Ovary (tissue), 3 donors: ENCODE results near the gene SOX18.

Experiments
- EP300 ChIP-seq: sonication (generic); formaldehyde crosslinking; IDR thresholded peaks from one replicate; pipeline ENCODE4 v1.6.1; 2017; ENCODE audit warnings: antibody characterized with exemption
- POLR2A ChIP-seq: fragments of 450-650 bp; IDR thresholded peaks from one replicate; pipeline ENCODE4 v1.6.1; 2017; ENCODE audit warnings: antibody characterized with exemption, mild to moderate bottlenecking, moderate library complexity
- TF ChIP-seq, protein P1 (sequence below), 3 donors: fragments of 450-650 bp in 2 of 3; fragments of 200-600 bp in 1 of 3; IDR thresholded peaks; one replicate each; pipeline versions ENCODE4 v1.5.1 to v1.8.0; 2016 to 2022; ENCODE audit warnings: antibody characterized with exemption in 3 of 3, mild to moderate bottlenecking in 1 of 3
- donor health status: DM: no; HTN: no; CAD: no.

DNA sequence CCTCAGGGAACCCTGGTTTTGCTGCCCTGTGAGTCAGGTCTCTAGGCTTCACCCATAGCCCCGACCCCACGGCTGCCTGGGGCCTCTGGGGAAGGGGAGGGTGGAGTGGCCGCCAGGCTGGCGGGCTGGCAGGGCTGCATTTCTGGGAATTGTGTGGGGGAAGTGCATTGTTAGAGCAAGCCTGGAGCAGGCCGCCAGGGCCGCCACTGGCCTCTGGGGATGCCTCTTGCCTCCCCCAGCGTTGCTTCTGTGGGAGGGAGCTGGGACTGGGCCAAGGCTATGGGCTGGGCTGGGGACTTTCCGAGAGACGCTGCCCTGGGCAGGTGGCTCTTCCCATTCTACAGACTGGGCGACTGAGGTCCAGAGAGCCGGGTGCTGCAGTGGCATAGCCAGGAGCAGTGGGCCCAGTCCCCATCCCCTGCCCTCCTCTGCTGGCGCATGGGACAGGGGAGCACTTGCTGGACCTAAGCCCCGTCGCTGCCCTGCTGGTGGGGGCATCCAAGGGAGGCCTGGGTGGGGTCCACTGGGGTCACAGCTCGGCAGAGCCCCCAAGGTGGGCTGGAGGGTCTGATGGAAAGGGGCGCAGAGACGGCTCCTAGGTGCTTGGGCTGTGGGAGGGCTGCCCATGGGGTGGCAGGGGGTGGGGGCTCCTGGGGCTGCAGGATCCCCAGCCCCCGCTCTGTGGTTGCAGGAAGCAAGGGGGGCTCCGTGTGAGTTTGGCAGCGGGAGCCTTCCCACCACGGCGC is 6.6 kb upstream of the SOX18 start:
- no peak for TF ChIP-seq EP300
- TF ChIP-seq POLR2A = no peak
- TF ChIP-seq, protein P1, sequence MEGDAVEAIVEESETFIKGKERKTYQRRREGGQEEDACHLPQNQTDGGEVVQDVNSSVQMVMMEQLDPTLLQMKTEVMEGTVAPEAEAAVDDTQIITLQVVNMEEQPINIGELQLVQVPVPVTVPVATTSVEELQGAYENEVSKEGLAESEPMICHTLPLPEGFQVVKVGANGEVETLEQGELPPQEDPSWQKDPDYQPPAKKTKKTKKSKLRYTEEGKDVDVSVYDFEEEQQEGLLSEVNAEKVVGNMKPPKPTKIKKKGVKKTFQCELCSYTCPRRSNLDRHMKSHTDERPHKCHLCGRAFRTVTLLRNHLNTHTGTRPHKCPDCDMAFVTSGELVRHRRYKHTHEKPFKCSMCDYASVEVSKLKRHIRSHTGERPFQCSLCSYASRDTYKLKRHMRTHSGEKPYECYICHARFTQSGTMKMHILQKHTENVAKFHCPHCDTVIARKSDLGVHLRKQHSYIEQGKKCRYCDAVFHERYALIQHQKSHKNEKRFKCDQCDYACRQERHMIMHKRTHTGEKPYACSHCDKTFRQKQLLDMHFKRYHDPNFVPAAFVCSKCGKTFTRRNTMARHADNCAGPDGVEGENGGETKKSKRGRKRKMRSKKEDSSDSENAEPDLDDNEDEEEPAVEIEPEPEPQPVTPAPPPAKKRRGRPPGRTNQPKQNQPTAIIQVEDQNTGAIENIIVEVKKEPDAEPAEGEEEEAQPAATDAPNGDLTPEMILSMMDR (IDR thresholded peaks at IDR 0.05) = no peak
